ENCODE measurements around the gene DNAH9. TPM values are rescaled to one million over a fixed set of nuclear protein-coding genes. Genes with fewer than 3 reads are reported as not detected.

Gene DNAH9
- polyA plus RNA-seq, 1 donor (not counting 4 experiments of a cell fraction or from before 2014, with no cell fraction given): 0.42 TPM

GRCh38 chr17:11816409-11816808 is 218.1 kb downstream of the DNAH9 start:
- FAIRE-seq (no peak), DNase-seq (ENCODE audit: low read depth, low spot score) (no peak)
- H3K9ac ChIP-seq (ENCODE audit: control insufficient read depth, extremely low read depth, insufficient read depth, low read length): no peak overlapping the region
- H3K79me2 ChIP-seq (ENCODE audit: control insufficient read depth, insufficient read depth, low read length): no peaks in the 10 kb centered on the region
- H2AFZ ChIP-seq (ENCODE audit: control insufficient read depth, low read length): no peak overlapping the region
- H3K27me3 ChIP-seq (ENCODE audit: control insufficient read depth, extremely low read depth, insufficient read depth, low read length): no peaks in the 10 kb centered on the region
- no peaks in the 10 kb centered on the region for H3K9me3 ChIP-seq (ENCODE audit: control insufficient read depth, low read depth, low read length)
- TF ChIP-seq EZH2 (IDR thresholded peaks at IDR 0.05; ENCODE audit: low read length) (no peak), CTCF (optimal IDR thresholded peaks at IDR 0.05 in 1 of 3, IDR thresholded peaks at IDR 0.05 in 1 of 3, conservative IDR thresholded peaks at IDR 0.05 in 1 of 3; ENCODE audit: extremely low read depth in 1 of 3, insufficient read depth in 2 of 3, low read length in 3 of 3) (no peak)
- no peaks in the 10 kb centered on the region for H3K9me1 ChIP-seq (ENCODE audit: control insufficient read depth, extremely low read depth, insufficient read depth, low read length)
- no peak overlapping the region for H3K4me3 ChIP-seq (ENCODE audit: control insufficient read depth in 2 of 3, extremely low read depth in 1 of 3, insufficient read depth in 2 of 3, low read depth in 1 of 3, low read length in 3 of 3)
- H3K4me1 ChIP-seq (ENCODE audit: control insufficient read depth, extremely low read depth, insufficient read depth, low read length): no peaks in the 10 kb centered on the region
- H3K27ac ChIP-seq (ENCODE audit: control insufficient read depth, insufficient read depth, low read length): no peak overlapping the region
- H3K4me2 ChIP-seq (ENCODE audit: control insufficient read depth, extremely low read depth, insufficient read depth, low read depth, low read length): no peak overlapping the region
- H4K20me1 ChIP-seq (ENCODE audit: control insufficient read depth, extremely low read depth, insufficient read depth, low read length): no peaks in the 10 kb centered on the region
- dilution Hi-C loops (cut with MboI; ENCODE audit: extremely low pct_ligation_motif_present, low sequenced_read_pairs): no loop called here
- no peaks in the 10 kb centered on the region for H3K36me3 ChIP-seq (ENCODE audit: control insufficient read depth in 2 of 2, extremely low read depth in 1 of 2, insufficient read depth in 2 of 2, low read length in 2 of 2)

GRCh38 chr17:11823862-11824261 is 225.6 kb downstream of the DNAH9 start:
- Histone ChIP-seq H3K4me3 (ENCODE audit: control insufficient read depth in 2 of 3, extremely low read depth in 1 of 3, insufficient read depth in 2 of 3, low read depth in 1 of 3, low read length in 3 of 3) (no peak overlapping the region), H3K27me3 (ENCODE audit: control insufficient read depth, extremely low read depth, insufficient read depth, low read length) (no peaks in the 10 kb centered on the region), H3K9me3 (ENCODE audit: control insufficient read depth, low read depth, low read length) (no peaks in the 10 kb centered on the region), H3K9me1 (ENCODE audit: control insufficient read depth, extremely low read depth, insufficient read depth, low read length) (no peaks in the 10 kb centered on the region), H3K9ac (ENCODE audit: control insufficient read depth, extremely low read depth, insufficient read depth, low read length) (no peak overlapping the region), H2AFZ (ENCODE audit: control insufficient read depth, low read length) (no peak overlapping the region), H4K20me1 (ENCODE audit: control insufficient read depth, extremely low read depth, insufficient read depth, low read length) (no peaks in the 10 kb centered on the region), H3K36me3 (ENCODE audit: control insufficient read depth in 2 of 2, extremely low read depth in 1 of 2, insufficient read depth in 2 of 2, low read length in 2 of 2) (no peaks in the 10 kb centered on the region), H3K4me2 (ENCODE audit: control insufficient read depth, extremely low read depth, insufficient read depth, low read depth, low read length) (no peak overlapping the region), H3K27ac (ENCODE audit: control insufficient read depth, insufficient read depth, low read length) (no peak overlapping the region), H3K4me1 (ENCODE audit: control insufficient read depth, extremely low read depth, insufficient read depth, low read length) (no peaks in the 10 kb centered on the region), H3K79me2 (ENCODE audit: control insufficient read depth, insufficient read depth, low read length) (no peaks in the 10 kb centered on the region)
- FAIRE-seq (no peak), DNase-seq (ENCODE audit: low read depth, low spot score) (no peak)
- TF ChIP-seq EZH2 (IDR thresholded peaks at IDR 0.05; ENCODE audit: low read length) (no peak), CTCF (optimal IDR thresholded peaks at IDR 0.05 in 1 of 3, IDR thresholded peaks at IDR 0.05 in 1 of 3, conservative IDR thresholded peaks at IDR 0.05 in 1 of 3; ENCODE audit: extremely low read depth in 1 of 3, insufficient read depth in 2 of 3, low read length in 3 of 3) (no peak)
- dilution Hi-C loops (cut with MboI; ENCODE audit: extremely low pct_ligation_motif_present, low sequenced_read_pairs): no loop called here
